NOMO-1 treated with dmso at 0.1 percent for 144 hours (cell line): ENCODE data around the gene DVL3.

Experiments used
- DNase-seq: peaks from one replicate; lab custom pipeline; 2025; ENCODE audit not compliant: unreplicated experiment; lab: John Stamatoyannopoulos, UW

The DVL3 gene

GRCh38 chr3:184209146-184209923 lies 54.2 kb downstream of the DVL3 start:
- DNase-seq: no peak

GRCh38 chr3:184211297-184211696 lies 56.1 kb downstream of the DVL3 start:
- DNase-seq: no peak

GRCh38 chr3:184211718-184212117 lies 56.5 kb downstream of the DVL3 start:
- no peak for DNase-seq

GRCh38 chr3:184218814-184219213 lies 63.6 kb downstream of the DVL3 start:
- DNase-seq: no peak

GRCh38 chr3:184222521-184222920 lies 67.3 kb downstream of the DVL3 start:
- DNase-seq: no peak
